ENCODE data around the gene KCNQ4.

The KCNQ4 gene

GRCh38 chr1:40777224-40777970, 6.2 kb upstream of the KCNQ4 start:
- DNase-seq (ENCODE audit: low read depth) = no peak

GRCh38 chr1:40780678-40781607, 2.6 kb upstream of the KCNQ4 start:
- no peak for DNase-seq (ENCODE audit: low read depth)

GRCh38 chr1:40781608-40781971, 2.0 kb upstream of the KCNQ4 start:
- DNase-seq (ENCODE audit: low read depth) = no peak

- DNase-seq (ENCODE audit: low read depth) = no peak
Observed at GRCh38 chr1:40782371-40782956, 1.1 kb upstream of the KCNQ4 start.

GRCh38 chr1:40784141-40784770, 669 bp downstream of the KCNQ4 start:
- no peak for DNase-seq (ENCODE audit: low read depth)

GRCh38 chr1:40784771-40785151, 1.2 kb downstream of the KCNQ4 start:
- DNase-seq (ENCODE audit: low read depth) = no peak

GRCh38 chr1:40785446-40785845, 1.9 kb downstream of the KCNQ4 start:
- no peak for DNase-seq (ENCODE audit: low read depth)

- no peak for DNase-seq (ENCODE audit: low read depth)
Observed at GRCh38 chr1:40786171-40786994, 2.8 kb downstream of the KCNQ4 start.

- DNase-seq (ENCODE audit: low read depth) = no peak
Observed at GRCh38 chr1:40786995-40787705, 3.6 kb downstream of the KCNQ4 start.

GRCh38 chr1:40787737-40788560, 4.4 kb downstream of the KCNQ4 start:
- no peak for DNase-seq (ENCODE audit: low read depth)

- no peak for DNase-seq (ENCODE audit: low read depth)
Observed at GRCh38 chr1:40788561-40789341, 5.2 kb downstream of the KCNQ4 start.

GRCh38 chr1:40789342-40789598, 5.7 kb downstream of the KCNQ4 start:
- no peak for DNase-seq (ENCODE audit: low read depth)

- no peak for DNase-seq (ENCODE audit: low read depth)
Observed at GRCh38 chr1:40789661-40790430, 6.3 kb downstream of the KCNQ4 start.

GRCh38 chr1:40792036-40792435, 8.4 kb downstream of the KCNQ4 start:
- no peak for DNase-seq (ENCODE audit: low read depth)

GRCh38 chr1:40793617-40794016, 10.0 kb downstream of the KCNQ4 start:
- no peak for DNase-seq (ENCODE audit: low read depth)

GRCh38 chr1:40794048-40794447, 10.5 kb downstream of the KCNQ4 start:
- no peak for DNase-seq (ENCODE audit: low read depth)

- no peak for DNase-seq (ENCODE audit: low read depth)
Observed at GRCh38 chr1:40794974-40795715, 11.6 kb downstream of the KCNQ4 start.
